H1 (cell line): ENCODE results near the gene NCBP2. TPM values are rescaled to one million over a fixed set of nuclear protein-coding genes. Genes with fewer than 3 reads are reported as not detected.
A peak's percentile ranks its signal among the peaks of the same experiment; 100 is the strongest.

Experiments used
- CTCF ChIA-PET: fragments of 300-600 bp; sonication (Branson Sonifier 250); formaldehyde crosslinking; loops from one replicate; lab custom pipeline; 2021; ENCODE audit not compliant: partially characterized antibody; lab: Charles Lee
- POLR2A ChIA-PET: fragments of 300-600 bp; sonication (Branson Sonifier 250); formaldehyde crosslinking; loops from one replicate; lab custom pipeline; 2021; ENCODE audit warnings: inconsistent platforms; ENCODE audit not compliant: partially characterized antibody; lab: Charles Lee
- DNase-seq, 2 experiments: peaks; one replicate each; pipeline versions ENCODE4 v3.0.0 to v3.0.0-alpha.2; 2010 to 2022; ENCODE audit warnings: low spot score in 2 of 2, low read depth in 1 of 2, mixed read lengths in 1 of 2
- FAIRE-seq: peaks from 2 replicates; lab custom pipeline; 2011; peaks lifted over from hg19 to GRCh38; lab: Jason Lieb, UNC
- H2AFZ ChIP-seq: 2 replicates; pipeline ENCODE4 v1.8.1; 2012; ENCODE audit warnings: low read length, inconsistent platforms
- H2AK5ac ChIP-seq: 2 replicates; pipeline ENCODE4 v1.6.1; 2013; ENCODE audit warnings: low read depth, low read length
- H2BK120ac ChIP-seq: replicated peaks from 2 replicates; pipeline ENCODE3; 2013; ENCODE audit warnings: low read depth, low read length, inconsistent platforms
- H2BK12ac ChIP-seq: 2 replicates; pipeline ENCODE4 v1.6.1; 2013; ENCODE audit warnings: low read depth, low read length
- H2BK15ac ChIP-seq: 2 replicates; pipeline ENCODE4 v1.6.1; 2013; ENCODE audit warnings: low read length
- H2BK20ac ChIP-seq: 2 replicates; pipeline ENCODE4 v1.6.1; 2013; ENCODE audit warnings: low read length
- H2BK5ac ChIP-seq: 2 replicates; pipeline ENCODE4 v1.6.1; 2013; ENCODE audit warnings: low read depth, low read length
- H3K14ac ChIP-seq: 2 replicates; pipeline ENCODE4 v1.6.1; 2013; ENCODE audit warnings: inconsistent platforms; ENCODE audit not compliant: insufficient read length
- H3K18ac ChIP-seq: 2 replicates; pipeline ENCODE4 v1.6.1; 2013; ENCODE audit warnings: low read length; ENCODE audit errors: extremely low read depth
- H3K23ac ChIP-seq: 2 replicates; pipeline ENCODE4 v1.6.1; 2013; ENCODE audit warnings: inconsistent platforms; ENCODE audit not compliant: insufficient read length
- H3K23me2 ChIP-seq: 2 replicates; pipeline ENCODE4 v1.6.1; 2013; ENCODE audit warnings: low read depth, low read length
- H3K27ac ChIP-seq: 2 replicates; pipeline ENCODE4 v1.6.1; 2011; ENCODE audit warnings: low read depth, low read length, inconsistent platforms
- H3K27me3 ChIP-seq, 4 experiments: replicated peaks in 1 of 4; 1 replicate in 1 of 4; 2 replicates in 3 of 4; pipeline versions ENCODE4 v1.6.1 to v1.8.1; 2011 to 2013; ENCODE audit warnings: low read length in 3 of 4, mild to moderate bottlenecking in 3 of 4, inconsistent platforms in 2 of 4, mixed read lengths in 2 of 4, moderate library complexity in 1 of 4; ENCODE audit not compliant: control insufficient read depth in 3 of 4, insufficient read depth in 3 of 4; ENCODE audit errors: extremely low read depth in 1 of 4
- H3K36me3 ChIP-seq, 4 experiments: 2 replicates each; pipeline versions ENCODE4 v1.6.1 to v1.8.1; 2011 to 2013; ENCODE audit warnings: mild to moderate bottlenecking in 4 of 4, low read length in 3 of 4, moderate library complexity in 2 of 4, control low read depth in 1 of 4, inconsistent platforms in 1 of 4; ENCODE audit not compliant: insufficient read depth in 4 of 4, control insufficient read depth in 2 of 4
- H3K4ac ChIP-seq: replicated peaks from 2 replicates; pipeline ENCODE3; 2013; ENCODE audit warnings: low read length, low read depth, mixed read lengths, inconsistent platforms; ENCODE audit not compliant: insufficient read length
- H3K4me1 ChIP-seq, 4 experiments: replicated peaks in 1 of 4; 1 replicate in 1 of 4; 2 replicates in 3 of 4; pipeline versions ENCODE4 v1.6.1 to v1.8.1; 2011 to 2013; ENCODE audit warnings: low read length in 3 of 4, inconsistent platforms in 2 of 4, mixed read lengths in 1 of 4; ENCODE audit not compliant: insufficient read depth in 4 of 4, control insufficient read depth in 3 of 4
- H3K4me2 ChIP-seq, 2 experiments: 2 replicates each; pipeline versions ENCODE4 v1.6.1 to v1.8.1; 2011 to 2013; ENCODE audit warnings: low read depth in 2 of 2, low read length in 2 of 2, control low read depth in 1 of 2, inconsistent platforms in 1 of 2, mild to moderate bottlenecking in 1 of 2; ENCODE audit not compliant: insufficient read depth in 1 of 2
- H3K4me3 ChIP-seq, 4 experiments: fragments of 200-600, 300-600 bp in 1 of 4; sonication (generic), shearing (Covaris generic), sonication (Bioruptor Twin) in 1 of 4; 2 replicates each; pipeline versions ENCODE4 v1.5.1 to v1.8.1; 2011 to 2016; ENCODE audit warnings: low read length in 4 of 4, low read depth in 3 of 4, control low read depth in 2 of 4, inconsistent platforms in 2 of 4, mild to moderate bottlenecking in 2 of 4, mixed read lengths in 1 of 4, moderate library complexity in 1 of 4; ENCODE audit not compliant: insufficient read depth in 2 of 4; ENCODE audit errors: extremely low read depth in 1 of 4
- H3K56ac ChIP-seq: replicated peaks from 2 replicates; pipeline ENCODE3; 2013; ENCODE audit warnings: low read depth, mild to moderate bottlenecking, mixed read lengths, low read length, inconsistent platforms; ENCODE audit not compliant: insufficient read length
- H3K79me1 ChIP-seq: 2 replicates; pipeline ENCODE4 v1.6.1; 2013; ENCODE audit warnings: low read depth, low read length, control low read depth
- H3K79me2 ChIP-seq, 2 experiments: 2 replicates each; pipeline versions ENCODE4 v1.6.1 to v1.8.1; 2012 to 2013; ENCODE audit warnings: low read length in 2 of 2, mild to moderate bottlenecking in 2 of 2, inconsistent platforms in 1 of 2; ENCODE audit not compliant: insufficient read depth in 2 of 2, control insufficient read depth in 1 of 2
- H3K9ac ChIP-seq, 4 experiments: replicated peaks in 1 of 4; 1 replicate in 1 of 4; 2 replicates in 3 of 4; pipeline versions ENCODE4 v1.6.1 to v1.8.1; 2011 to 2013; ENCODE audit warnings: low read depth in 3 of 4, low read length in 3 of 4, control low read depth in 2 of 4, mild to moderate bottlenecking in 2 of 4, moderate library complexity in 2 of 4, inconsistent platforms in 1 of 4; ENCODE audit errors: extremely low read depth in 1 of 4
- H3K9me3 ChIP-seq, 2 experiments: 2 replicates each; pipeline versions ENCODE4 v1.6.1 to v1.8.1; 2012 to 2013; ENCODE audit warnings: mild to moderate bottlenecking in 2 of 2, moderate library complexity in 2 of 2, control low read depth in 1 of 2, inconsistent platforms in 1 of 2, low read depth in 1 of 2, low read length in 1 of 2, mixed read lengths in 1 of 2; ENCODE audit not compliant: insufficient read depth in 2 of 2
- H4K20me1 ChIP-seq, 2 experiments: replicated peaks in 1 of 2; 2 replicates each; pipeline versions ENCODE3 to v1.8.1; 2011 to 2013; ENCODE audit warnings: inconsistent platforms in 2 of 2, low read length in 2 of 2, mild to moderate bottlenecking in 1 of 2; ENCODE audit not compliant: insufficient read depth in 2 of 2, control insufficient read depth in 1 of 2
- H4K5ac ChIP-seq: 2 replicates; pipeline ENCODE4 v1.6.1; 2013; ENCODE audit warnings: low read length, low read depth, mixed read lengths, inconsistent platforms; ENCODE audit not compliant: insufficient read length
- H4K8ac ChIP-seq: 2 replicates; pipeline ENCODE4 v1.8.0; 2013; ENCODE audit warnings: mild to moderate bottlenecking, moderate library complexity, low read length, inconsistent platforms; ENCODE audit not compliant: insufficient read depth; ENCODE audit errors: extremely low read depth
- H4K91ac ChIP-seq: replicated peaks from 2 replicates; pipeline ENCODE3; 2013; ENCODE audit warnings: low read length, mixed read lengths, inconsistent platforms; ENCODE audit not compliant: insufficient read length
- BRCA1 ChIP-seq: IDR thresholded peaks from 2 replicates; pipeline ENCODE4 v1.6.1; 2012; ENCODE audit warnings: low read depth, low read length, improper control_type of control experiment
- CREB1 ChIP-seq: IDR thresholded peaks from 2 replicates; pipeline ENCODE4 v1.6.1; 2012; ENCODE audit warnings: inconsistent platforms
- CTBP2 ChIP-seq: IDR thresholded peaks from 2 replicates; pipeline ENCODE4 v1.7.0; 2011; ENCODE audit warnings: borderline replicate concordance, mild to moderate bottlenecking, moderate library complexity, mixed read lengths, low read length; ENCODE audit not compliant: insufficient read depth, insufficient read length
- JUND ChIP-seq: IDR thresholded peaks from 2 replicates; pipeline ENCODE4 v1.6.1; 2011; ENCODE audit warnings: mild to moderate bottlenecking, improper control_type of control experiment, low read length
- NRF1 ChIP-seq: IDR thresholded peaks from 2 replicates; pipeline ENCODE4 v1.6.1; 2011; ENCODE audit warnings: mild to moderate bottlenecking, low read depth, low read length, improper control_type of control experiment
- POLR2A ChIP-seq, 2 experiments: IDR thresholded peaks; 1 replicate in 1 of 2; 2 replicates in 1 of 2; pipeline ENCODE4 v1.6.1; 2011; ENCODE audit warnings: low read depth in 2 of 2, low read length in 2 of 2, mild to moderate bottlenecking in 2 of 2; ENCODE audit errors: control extremely low read depth in 1 of 2
- RBBP5 ChIP-seq: IDR thresholded peaks from 2 replicates; pipeline ENCODE4 v1.7.1; 2012; ENCODE audit warnings: low read depth, mild to moderate bottlenecking, inconsistent platforms, low read length, moderate library complexity, borderline replicate concordance
- RXRA ChIP-seq: IDR thresholded peaks from 2 replicates; pipeline ENCODE4 v1.6.1; 2011; ENCODE audit warnings: low read depth, mild to moderate bottlenecking, low read length, moderate library complexity; ENCODE audit not compliant: insufficient read depth
- SAP30 ChIP-seq: fragments of 300-600 bp; sonication (generic); IDR thresholded peaks from 2 replicates; pipeline ENCODE4 v1.7.1; 2012; ENCODE audit warnings: low read length, moderate library complexity, mild to moderate bottlenecking, inconsistent platforms; ENCODE audit not compliant: insufficient read depth, insufficient replicate concordance
- SIN3A ChIP-seq, 2 experiments: IDR thresholded peaks in 1 of 2; conservative IDR thresholded peaks in 1 of 2; 2 replicates each; pipeline ENCODE4 v1.6.1; 2011 to 2012; ENCODE audit warnings: low read length in 2 of 2, improper control_type of control experiment in 1 of 2, low read depth in 1 of 2, mild to moderate bottlenecking in 1 of 2
- SIRT6 ChIP-seq: IDR thresholded peaks from one replicate; pipeline ENCODE4 v1.7.1; 2012; ENCODE audit warnings: low read length, inconsistent platforms
- SP2 ChIP-seq: IDR thresholded peaks from 2 replicates; pipeline ENCODE4 v1.6.1; 2012; ENCODE audit warnings: mild to moderate bottlenecking, low read length, inconsistent platforms
- SRF ChIP-seq: IDR thresholded peaks from 2 replicates; pipeline ENCODE4 v1.6.1; 2011; ENCODE audit warnings: mild to moderate bottlenecking, low read depth, low read length, moderate library complexity
- TAF1 ChIP-seq: IDR thresholded peaks from 2 replicates; pipeline ENCODE4 v1.6.1; 2011; ENCODE audit warnings: mild to moderate bottlenecking, low read depth, low read length
- TAF7 ChIP-seq: optimal IDR thresholded peaks from 2 replicates; pipeline ENCODE3; 2011; ENCODE audit warnings: low read depth, mild to moderate bottlenecking, inconsistent platforms, low read length, moderate library complexity, borderline replicate concordance
- WGBS, 2 experiments: shearing (Covaris generic) in 1 of 2; methylation state at CpG; one replicate each; pipeline versions ENCODE4 v1.1.6 to v1.1.7; 2013 to 2015; ENCODE audit warnings: low lambda C conversion rate in 2 of 2, mixed read lengths in 2 of 2, inconsistent platforms in 1 of 2, low coverage in 1 of 2, missing lambda C conversion rate in 1 of 2; ENCODE audit not compliant: insufficient replicate concordance in 2 of 2, insufficient coverage in 1 of 2, insufficient read length in 1 of 2; ENCODE audit errors: extremely low coverage in 1 of 2, missing lambda C conversion rate in 1 of 2; 5-methylcytosine and 5-hydroxymethylcytosine counted together
- polyA plus RNA-seq, 7 experiments: library from polyadenylated mRNA; depleted of rRNA in 3 of 7; stranded (reverse) in 5 of 7; unstranded in 2 of 7; fragments of >200 nt in 5 of 7; fragments of 200-250 nt in 2 of 7; gene quantifications; 1 replicate in 5 of 7; 2 replicates in 1 of 7; 4 replicates in 1 of 7; pipeline versions ENCODE4 v1.2.1 to v1.2.3, GENCODE V29; 2011 to 2013; ENCODE audit warnings: missing spikeins in 2 of 7, mixed read lengths in 2 of 7
- total RNA-seq: library from RNA; stranded (reverse); fragmentation: NEBNext Ultra II Directional; extraction: Animal tissue kit (Norgen Biotek cat#: 25700); gene quantifications from 2 replicates; pipeline ENCODE4 v1.2.1, GENCODE V29; 2021

NCBP2 gene
- total and polyA plus RNA-seq, 2 of the 8 experiments (the other 6 are each of a cell fraction or from before 2014, with no cell fraction given), result 34.1 to 100 TPM

DNA sequence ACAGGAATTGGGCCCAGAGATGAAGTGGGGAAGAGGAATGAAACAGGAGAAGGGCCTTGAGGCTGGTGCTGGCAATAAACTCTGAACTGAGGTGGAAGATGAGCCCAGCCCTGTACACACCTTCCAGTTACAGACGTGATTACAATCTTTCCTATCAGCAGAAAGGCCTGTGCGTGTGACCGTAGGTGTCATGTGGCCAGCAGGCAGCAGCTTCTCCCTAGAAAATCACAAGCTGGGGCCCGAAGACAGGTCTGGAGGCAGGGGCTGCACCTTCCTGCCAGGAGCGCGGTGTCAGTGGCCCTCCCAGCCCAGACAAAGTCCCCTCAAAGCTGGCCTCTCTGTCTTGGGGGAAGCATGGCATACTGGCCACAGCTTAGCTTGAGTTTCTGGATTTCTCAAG, 43.0 kb upstream of the NCBP2 start:
- no peaks in the 10 kb centered on the region for H3K36me3 ChIP-seq
- FAIRE-seq, result no peak
- no peaks in the 10 kb centered on the region for H3K27me3 ChIP-seq
- H3K4me1 ChIP-seq, result no peaks in the 10 kb centered on the region
- H3K23me2 ChIP-seq, result no peaks in the 10 kb centered on the region
- no peak overlapping the region for H3K4ac ChIP-seq
- H3K79me2 ChIP-seq, result no peaks in the 10 kb centered on the region
- H2BK12ac ChIP-seq, result no peak overlapping the region
- H2BK20ac ChIP-seq, result no peak overlapping the region
- H4K91ac ChIP-seq, result no peak overlapping the region
- H3K14ac ChIP-seq, result no peak overlapping the region
- H3K56ac ChIP-seq, result no peak overlapping the region
- H4K5ac ChIP-seq, result no peak overlapping the region
- H3K18ac ChIP-seq, result no peak overlapping the region
- H2BK15ac ChIP-seq, result no peak overlapping the region
- H2BK120ac ChIP-seq, result no peak overlapping the region
- H4K20me1 ChIP-seq, result peaks cover 0 to 1% of the 10 kb centered on the region in 2 experiments
- WGBS, 2 experiments, result 86% methylated on average over 6 of the region's 6 CpGs; no CpG with 5 or more reads in 1 of the 2 experiments
- H3K4me3 ChIP-seq, result no peak overlapping the region
- H2AK5ac ChIP-seq, result no peak overlapping the region
- H3K9me3 ChIP-seq, result no peaks in the 10 kb centered on the region
- H2AFZ ChIP-seq, result peak overlapping the region; percentile 18; the same call in 1 of the 2 replicates
- POLR2A ChIA-PET, result interaction anchor here (0.5 kb wide), 1 partner anchor 198 kb away, joined by 3 read pairs; no protein-coding TSS in a partner anchor
- no peak overlapping the region for H3K27ac ChIP-seq
- CTCF ChIA-PET, result interaction anchor here (0.6 to 1.5 kb wide), 6 partner anchors 9 to 176 kb away, joined by 3 to 5 read pairs (median 3); no protein-coding TSS in a partner anchor
- H4K8ac ChIP-seq, result no peak overlapping the region
- no peak overlapping the region for H3K4me2 ChIP-seq
- no peaks in the 10 kb centered on the region for H3K79me1 ChIP-seq
- no peak overlapping the region for H3K23ac ChIP-seq
- no peak overlapping the region for H2BK5ac ChIP-seq
- no peak overlapping the region for H3K9ac ChIP-seq
- no peak for DNase-seq
- TF ChIP-seq NRF1, result no peak
- no peak for TF ChIP-seq JUND
- no peak for TF ChIP-seq SIRT6
- TF ChIP-seq SAP30, result no peak
- no peak for TF ChIP-seq CREB1
- no peak for TF ChIP-seq SP2
- TF ChIP-seq RXRA, result no peak
- no peak for TF ChIP-seq TAF1
- no peak for TF ChIP-seq POLR2A (IDR thresholded peaks at IDR 0.05; ENCODE audit: control extremely low read depth in 1 of 2, low read depth in 2 of 2, low read length in 2 of 2)
- TF ChIP-seq RBBP5, result no peak
- no peak for TF ChIP-seq BRCA1
- TF ChIP-seq SRF, result no peak
- no peak for TF ChIP-seq SIN3A (conservative IDR thresholded peaks at IDR 0.05 in 1 of 2, IDR thresholded peaks at IDR 0.05 in 1 of 2; ENCODE audit: low read depth in 1 of 2, low read length in 2 of 2)
- TF ChIP-seq CTBP2, result no peak
- TF ChIP-seq TAF7, result no peak
